Cardiac fibroblast (primary cell): ENCODE results near the gene AIMP1.

Source experiments
- DNase-seq, 2 donors: peaks; one replicate each; pipeline versions ENCODE4 v3.0.0 to v3.0.0-alpha.2; 2010; ENCODE audit warnings: low read depth in 2 of 2
- H3K4me3 ChIP-seq, 2 donors: replicated peaks in 1 of 2; 1 replicate in 1 of 2; 2 replicates in 1 of 2; pipeline ENCODE4 v1.5.1; 2011; ENCODE audit warnings: low read depth in 2 of 2, low read length in 2 of 2, mild to moderate bottlenecking in 2 of 2, moderate library complexity in 1 of 2
- TF ChIP-seq, protein P1 (sequence below): IDR thresholded peaks from one replicate; pipeline ENCODE4 v1.5.1; 2011; ENCODE audit warnings: low read depth, mild to moderate bottlenecking, low read length, inconsistent platforms

AIMP1 gene

DNA sequence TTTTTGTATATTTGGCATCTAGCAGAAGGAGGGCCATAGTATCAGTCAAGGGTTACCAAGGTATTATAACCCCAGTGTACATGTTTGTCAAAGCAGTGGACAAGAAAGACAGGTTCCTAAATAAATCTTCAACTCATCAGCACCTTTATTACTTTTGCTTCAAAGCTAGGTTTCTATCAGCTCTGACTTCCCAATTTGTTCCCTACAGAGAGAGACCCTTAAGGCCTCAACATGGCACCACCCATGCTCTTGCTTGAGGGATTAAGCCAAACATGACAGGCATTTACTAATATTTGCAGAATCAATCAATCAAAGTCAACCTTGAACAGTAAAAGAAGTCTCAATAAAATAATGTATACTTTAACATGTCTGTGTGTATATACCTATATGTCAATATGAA lies 9.8 kb upstream of the AIMP1 start:
- TF ChIP-seq, protein P1, sequence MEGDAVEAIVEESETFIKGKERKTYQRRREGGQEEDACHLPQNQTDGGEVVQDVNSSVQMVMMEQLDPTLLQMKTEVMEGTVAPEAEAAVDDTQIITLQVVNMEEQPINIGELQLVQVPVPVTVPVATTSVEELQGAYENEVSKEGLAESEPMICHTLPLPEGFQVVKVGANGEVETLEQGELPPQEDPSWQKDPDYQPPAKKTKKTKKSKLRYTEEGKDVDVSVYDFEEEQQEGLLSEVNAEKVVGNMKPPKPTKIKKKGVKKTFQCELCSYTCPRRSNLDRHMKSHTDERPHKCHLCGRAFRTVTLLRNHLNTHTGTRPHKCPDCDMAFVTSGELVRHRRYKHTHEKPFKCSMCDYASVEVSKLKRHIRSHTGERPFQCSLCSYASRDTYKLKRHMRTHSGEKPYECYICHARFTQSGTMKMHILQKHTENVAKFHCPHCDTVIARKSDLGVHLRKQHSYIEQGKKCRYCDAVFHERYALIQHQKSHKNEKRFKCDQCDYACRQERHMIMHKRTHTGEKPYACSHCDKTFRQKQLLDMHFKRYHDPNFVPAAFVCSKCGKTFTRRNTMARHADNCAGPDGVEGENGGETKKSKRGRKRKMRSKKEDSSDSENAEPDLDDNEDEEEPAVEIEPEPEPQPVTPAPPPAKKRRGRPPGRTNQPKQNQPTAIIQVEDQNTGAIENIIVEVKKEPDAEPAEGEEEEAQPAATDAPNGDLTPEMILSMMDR, result no peak
- no peak for DNase-seq
- no peak overlapping the region for H3K4me3 ChIP-seq

DNA sequence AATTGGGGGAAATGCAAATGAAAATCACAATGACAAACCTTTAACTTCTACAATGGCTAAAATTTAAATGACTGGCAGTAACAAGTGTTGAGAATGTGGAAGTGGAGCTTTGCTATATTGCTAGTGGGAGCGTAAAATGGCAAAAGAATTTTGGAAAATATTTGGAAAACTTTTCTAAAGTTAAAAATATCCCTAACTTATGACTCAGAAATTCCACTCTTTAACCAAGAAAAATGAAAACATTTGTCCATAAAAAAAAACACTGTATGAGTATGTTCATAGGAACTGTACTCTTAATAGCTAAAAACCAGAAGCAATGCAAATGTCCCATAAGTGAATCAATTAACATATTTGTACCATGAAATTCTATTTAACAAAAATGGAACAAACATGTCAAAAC lies 4.0 kb upstream of the AIMP1 start:
- TF ChIP-seq, protein P1, result no peak
- DNase-seq, result peak in 1 of 2 donors; percentile 44
- H3K4me3 ChIP-seq, result no peak overlapping the region

DNA sequence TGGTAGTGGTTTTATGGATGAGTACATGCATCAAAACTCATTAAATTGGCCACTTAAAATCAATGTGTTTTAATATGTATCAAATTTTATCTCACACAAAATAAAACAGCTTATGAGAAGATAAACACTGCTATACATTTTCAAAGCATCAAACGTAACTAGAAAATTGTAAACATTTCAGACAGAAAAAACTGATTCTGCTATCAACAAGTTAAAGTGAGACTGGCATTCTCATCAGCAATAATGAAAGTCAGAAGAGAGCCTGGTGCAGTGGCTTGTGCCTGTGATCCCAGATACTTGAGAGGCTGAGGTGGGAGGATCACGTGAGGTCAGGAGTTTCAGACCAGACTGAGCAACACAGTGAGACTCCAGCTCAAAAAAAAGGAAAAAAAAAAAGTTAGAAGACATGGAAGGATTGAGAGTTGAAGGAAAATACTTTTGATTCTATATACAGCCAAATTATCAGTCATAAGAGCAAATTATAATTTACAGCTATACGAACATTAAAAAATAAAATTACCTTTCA lies 3.3 kb upstream of the AIMP1 start:
- no peak for DNase-seq
- TF ChIP-seq, protein P1, result no peak
- no peak overlapping the region for H3K4me3 ChIP-seq

DNA sequence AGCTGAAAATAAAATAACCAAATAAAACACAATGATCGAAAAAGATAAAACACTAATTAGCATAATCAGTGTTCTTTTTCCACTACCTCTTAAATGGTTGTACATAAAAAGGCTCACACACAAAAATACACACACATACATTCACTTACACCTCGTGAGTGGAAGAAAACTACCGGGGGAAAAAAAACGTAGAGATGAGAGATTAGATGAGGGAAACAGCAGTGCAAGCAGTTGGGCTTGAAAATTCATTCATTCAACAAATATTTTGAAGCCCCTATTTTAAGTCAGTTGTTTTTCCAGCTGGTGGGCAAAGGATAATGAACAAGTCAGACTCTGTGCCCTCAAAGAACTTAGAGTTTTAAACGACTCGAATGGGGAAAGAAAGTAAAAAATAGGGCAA lies 1.4 kb upstream of the AIMP1 start:
- no peak for DNase-seq
- peak overlapping the region; percentile 90 to 96 for H3K4me3 ChIP-seq
- TF ChIP-seq, protein P1, result no peak

DNA sequence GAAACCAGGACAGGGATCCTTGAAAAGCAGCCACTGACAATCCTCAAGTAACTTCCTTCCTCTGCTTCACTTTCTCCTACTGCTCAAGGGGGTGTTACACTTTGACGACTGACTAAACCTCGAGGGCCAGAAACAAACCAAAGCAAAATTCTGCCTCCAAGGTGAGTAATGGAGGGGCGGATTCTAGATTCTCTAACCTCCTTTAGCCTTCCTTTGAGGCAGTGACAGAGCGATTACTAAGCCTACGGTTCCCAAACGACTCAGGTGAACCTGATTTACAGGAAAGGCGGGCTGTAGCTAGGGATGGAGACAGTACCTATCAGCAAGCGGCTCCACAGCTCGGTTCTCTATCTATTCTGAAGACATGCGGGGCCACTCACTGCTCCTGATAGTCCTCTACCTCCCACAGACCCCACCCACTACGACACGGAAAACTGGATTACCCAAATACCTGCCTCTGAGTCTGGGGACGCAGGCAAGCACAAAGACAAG lies 828 bp upstream of the AIMP1 start:
- H3K4me3 ChIP-seq, result peak overlapping the region; percentile 90 to 96
- peak; percentile 22 to 65 for DNase-seq
- TF ChIP-seq, protein P1, result no peak

DNA sequence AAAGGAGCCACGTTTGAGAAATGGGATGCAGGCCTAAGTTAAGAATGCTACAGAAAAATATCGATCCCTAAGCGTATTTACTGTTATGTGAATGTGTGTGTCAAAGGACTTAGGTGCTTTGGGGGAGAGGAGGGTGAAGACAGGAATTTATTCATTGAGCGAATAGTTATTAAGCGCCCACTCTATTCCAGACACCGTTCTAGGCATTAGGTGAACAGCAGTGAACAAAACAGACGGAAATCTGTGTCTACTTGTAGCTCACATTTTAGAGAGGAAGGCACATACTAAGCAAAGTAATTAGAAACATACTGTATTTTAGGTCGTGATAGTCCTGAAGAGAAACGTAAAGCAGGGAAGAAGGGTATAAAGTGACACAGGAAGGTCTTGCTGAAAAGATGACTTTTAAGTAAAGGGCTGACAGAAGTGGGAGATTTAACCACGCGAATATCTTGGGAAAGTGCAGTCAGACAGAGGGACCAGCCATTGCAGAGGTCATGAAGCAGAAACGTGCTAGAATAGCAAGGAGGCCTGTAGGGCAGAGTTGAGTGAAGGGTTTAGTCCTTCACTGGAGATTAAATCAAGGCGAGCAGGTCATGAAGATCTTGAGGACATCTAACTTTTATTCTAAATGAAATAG lies 541 bp downstream of the AIMP1 start:
- peak overlapping the region; percentile 90 to 96 for H3K4me3 ChIP-seq
- TF ChIP-seq, protein P1, result no peak
- peak in 1 of 2 donors; percentile 14 for DNase-seq
